Trophoblast cell (in vitro differentiated cells and primary cell): ENCODE data around the gene RBBP7.
A peak's percentile ranks its signal among the peaks of the same experiment; 100 is the strongest.

Source experiments
- DNase-seq, 2 donors: peaks; one replicate each; pipeline ENCODE4 v3.0.0-alpha.2; 2016
- H2AFZ ChIP-seq: 2 replicates; pipeline ENCODE4 v1.6.1; 2013; ENCODE audit warnings: low read length, moderate library complexity, mild to moderate bottlenecking; ENCODE audit not compliant: insufficient read depth, poor library complexity
- H2AK5ac ChIP-seq: 2 replicates; pipeline ENCODE4 v1.6.1; 2013; ENCODE audit warnings: mild to moderate bottlenecking, low read length
- H2BK120ac ChIP-seq: 2 replicates; pipeline ENCODE4 v1.6.1; 2013; ENCODE audit warnings: low read length, mild to moderate bottlenecking, moderate library complexity; ENCODE audit not compliant: insufficient read depth, poor library complexity
- H2BK12ac ChIP-seq: 2 replicates; pipeline ENCODE4 v1.6.1; 2013; ENCODE audit warnings: mild to moderate bottlenecking, low read length, moderate library complexity
- H2BK5ac ChIP-seq: 2 replicates; pipeline ENCODE4 v1.6.1; 2013; ENCODE audit warnings: low read length, low read depth, moderate library complexity, mild to moderate bottlenecking; ENCODE audit not compliant: poor library complexity
- H3K14ac ChIP-seq: 2 replicates; pipeline ENCODE4 v1.6.1; 2013; ENCODE audit warnings: mild to moderate bottlenecking, low read length
- H3K18ac ChIP-seq: 2 replicates; pipeline ENCODE4 v1.6.1; 2013; ENCODE audit warnings: mild to moderate bottlenecking, low read length
- H3K23ac ChIP-seq: 2 replicates; pipeline ENCODE4 v1.6.1; 2013; ENCODE audit warnings: low read length
- H3K27ac ChIP-seq: 2 replicates; pipeline ENCODE4 v1.5.1; 2013; ENCODE audit warnings: low read depth, mild to moderate bottlenecking, inconsistent platforms, low read length, moderate library complexity
- H3K27me3 ChIP-seq: 2 replicates; pipeline ENCODE4 v1.6.1; 2013; ENCODE audit warnings: inconsistent platforms, mild to moderate bottlenecking, low read length, moderate library complexity; ENCODE audit not compliant: insufficient read depth
- H3K36me3 ChIP-seq, 2 experiments: 1 replicate in 1 of 2; 2 replicates in 1 of 2; pipeline ENCODE4 v1.6.1; 2013; ENCODE audit warnings: low read length in 2 of 2, mild to moderate bottlenecking in 2 of 2, moderate library complexity in 1 of 2; ENCODE audit not compliant: insufficient read depth in 2 of 2, control insufficient read depth in 1 of 2
- H3K4ac ChIP-seq: 2 replicates; pipeline ENCODE4 v1.6.1; 2013; ENCODE audit warnings: low read depth, mild to moderate bottlenecking, low read length, moderate library complexity
- H3K4me1 ChIP-seq, 2 experiments: 1 replicate in 1 of 2; 2 replicates in 1 of 2; pipeline ENCODE4 v1.6.1; 2013; ENCODE audit warnings: low read length in 2 of 2, mild to moderate bottlenecking in 2 of 2, moderate library complexity in 1 of 2; ENCODE audit not compliant: insufficient read depth in 2 of 2, control insufficient read depth in 1 of 2
- H3K4me2 ChIP-seq: 2 replicates; pipeline ENCODE4 v1.6.1; 2013; ENCODE audit warnings: inconsistent platforms, mild to moderate bottlenecking, low read length, moderate library complexity
- H3K4me3 ChIP-seq: 2 replicates; pipeline ENCODE4 v1.5.1; 2013; ENCODE audit warnings: mild to moderate bottlenecking, low read depth, low read length, inconsistent platforms
- H3K79me1 ChIP-seq: one replicate; pipeline ENCODE4 v1.6.1; 2013; ENCODE audit warnings: low read length
- H3K79me2 ChIP-seq: 2 replicates; pipeline ENCODE4 v1.6.1; 2013; ENCODE audit warnings: low read length, mild to moderate bottlenecking; ENCODE audit not compliant: control insufficient read depth, insufficient read depth, poor library complexity
- H3K9ac ChIP-seq: 2 replicates; pipeline ENCODE4 v1.6.1; 2013; ENCODE audit warnings: mild to moderate bottlenecking, low read length
- H3K9me3 ChIP-seq: 2 replicates; pipeline ENCODE4 v1.6.1; 2013; ENCODE audit warnings: low read depth, mild to moderate bottlenecking, control low read depth, inconsistent platforms, low read length; ENCODE audit not compliant: insufficient read depth
- H4K12ac ChIP-seq: 2 replicates; pipeline ENCODE4 v1.6.1; 2013; ENCODE audit warnings: low read depth, mild to moderate bottlenecking, low read length, moderate library complexity
- H4K8ac ChIP-seq: 2 replicates; pipeline ENCODE4 v1.6.1; 2013; ENCODE audit warnings: low read depth, mild to moderate bottlenecking, low read length, moderate library complexity
- H4K91ac ChIP-seq: one replicate; pipeline ENCODE4 v1.6.1; 2013; ENCODE audit warnings: low read depth, mild to moderate bottlenecking, low read length, moderate library complexity
- WGBS: extraction: QIAGEN DNeasy Blood & Tissue Kit; methylation state at CpG from one replicate; pipeline ENCODE4 v1.1.7; 2013; ENCODE audit warnings: missing lambda C conversion rate; ENCODE audit not compliant: insufficient read length, insufficient coverage; ENCODE audit errors: extremely low coverage; 5-methylcytosine and 5-hydroxymethylcytosine counted together

RBBP7 gene

DNA sequence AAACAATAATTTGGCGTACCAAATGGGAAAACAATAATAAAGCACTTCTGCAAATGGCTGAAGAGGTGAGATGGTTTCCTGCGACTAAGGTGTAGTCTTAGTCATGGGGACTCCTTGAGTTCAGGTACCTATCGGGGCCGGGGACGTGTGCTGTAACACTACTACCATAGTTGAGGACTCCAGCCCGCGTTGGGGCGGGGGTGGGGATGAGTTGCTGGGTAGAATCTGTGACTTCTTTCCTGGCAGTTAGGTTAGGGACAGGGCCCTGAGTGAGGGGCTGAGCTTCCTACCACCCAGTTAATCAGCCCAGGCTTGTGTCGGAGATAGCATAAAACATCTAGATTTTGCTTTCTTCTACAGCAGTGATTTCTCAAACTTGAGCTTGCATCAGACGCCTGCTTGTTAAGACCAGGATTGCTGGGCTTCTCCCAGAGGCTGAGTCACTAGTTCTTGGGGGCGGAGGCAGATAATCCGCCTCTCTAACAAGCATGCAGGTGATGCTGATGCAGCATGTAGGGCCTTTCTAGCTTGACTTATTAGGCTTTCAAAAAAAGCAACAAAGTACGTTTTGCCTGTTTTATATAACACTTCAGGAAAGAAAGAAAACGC is 30.2 kb downstream of the RBBP7 start:
- no peak overlapping the region for H2AK5ac ChIP-seq
- no peak overlapping the region for H2BK120ac ChIP-seq
- no peak overlapping the region for H3K4me3 ChIP-seq
- H3K36me3 ChIP-seq, result peaks cover 13 to 15% of the 10 kb centered on the region in 2 experiments
- no peaks in the 10 kb centered on the region for H3K79me2 ChIP-seq
- no peak overlapping the region for H2AFZ ChIP-seq
- no peaks in the 10 kb centered on the region for H3K27me3 ChIP-seq
- no peaks in the 10 kb centered on the region for H3K9me3 ChIP-seq
- H4K91ac ChIP-seq, result no peak overlapping the region
- no peak overlapping the region for H2BK12ac ChIP-seq
- H3K14ac ChIP-seq, result no peak overlapping the region
- H4K12ac ChIP-seq, result no peak overlapping the region
- peaks cover 5 to 10% of the 10 kb centered on the region in 2 experiments for H3K4me1 ChIP-seq
- no peak overlapping the region for H2BK5ac ChIP-seq
- DNase-seq, result peak; percentile 47 to 66
- H3K79me1 ChIP-seq, result no peaks in the 10 kb centered on the region
- no peak overlapping the region for H4K8ac ChIP-seq
- no peak overlapping the region for H3K23ac ChIP-seq
- H3K9ac ChIP-seq, result no peak overlapping the region
- WGBS, result no CpG with 5 or more reads among the region's 14 CpGs
- no peak overlapping the region for H3K4ac ChIP-seq
- no peak overlapping the region for H3K18ac ChIP-seq
- no peak overlapping the region for H3K4me2 ChIP-seq
- no peak overlapping the region for H3K27ac ChIP-seq

DNA sequence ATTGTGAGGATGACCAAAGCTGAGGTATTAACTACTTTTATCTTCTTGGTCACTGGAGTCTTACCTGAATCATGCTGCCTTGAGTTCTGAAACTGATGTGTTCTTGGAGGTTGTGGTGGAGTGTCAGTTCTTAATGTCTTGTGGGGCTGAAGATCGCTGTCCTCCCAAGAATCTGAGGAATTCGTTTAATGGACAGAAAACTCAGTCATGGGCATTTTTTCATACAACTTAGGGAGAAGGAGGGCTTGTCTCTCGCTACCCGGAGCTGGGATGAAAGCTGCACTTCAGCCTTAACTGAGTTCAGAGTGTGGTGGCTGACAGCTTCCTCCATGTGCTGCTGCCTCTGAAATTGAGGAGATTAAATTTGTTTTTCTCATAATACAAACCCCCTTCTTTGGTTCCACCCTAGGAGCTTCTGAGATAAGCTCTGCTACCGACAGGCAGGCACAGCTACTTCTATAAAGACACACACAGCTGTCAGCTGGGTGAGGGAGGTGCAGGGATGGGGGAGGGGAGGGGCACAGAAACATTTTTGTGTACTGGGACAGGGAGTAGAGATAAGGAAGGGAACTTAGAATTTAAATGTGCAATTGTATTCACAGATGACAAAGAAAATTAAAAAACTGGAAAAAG is 30.8 kb downstream of the RBBP7 start:
- no peak overlapping the region for H2BK5ac ChIP-seq
- no peak overlapping the region for H4K12ac ChIP-seq
- no peak overlapping the region for H4K91ac ChIP-seq
- H3K4me2 ChIP-seq, result no peak overlapping the region
- H3K9me3 ChIP-seq, result no peaks in the 10 kb centered on the region
- no peak for DNase-seq
- no peak overlapping the region for H2BK120ac ChIP-seq
- WGBS, result no CpG with 5 or more reads among the region's 5 CpGs
- no peak overlapping the region for H2AK5ac ChIP-seq
- H3K4me1 ChIP-seq, result peaks cover 5 to 10% of the 10 kb centered on the region in 2 experiments
- H3K23ac ChIP-seq, result no peak overlapping the region
- H3K36me3 ChIP-seq, result peaks cover 13 to 15% of the 10 kb centered on the region in 2 experiments
- H3K27ac ChIP-seq, result no peak overlapping the region
- H3K18ac ChIP-seq, result no peak overlapping the region
- no peaks in the 10 kb centered on the region for H3K27me3 ChIP-seq
- no peak overlapping the region for H3K4me3 ChIP-seq
- H3K9ac ChIP-seq, result no peak overlapping the region
- H3K4ac ChIP-seq, result no peak overlapping the region
- H2BK12ac ChIP-seq, result no peak overlapping the region
- no peak overlapping the region for H4K8ac ChIP-seq
- no peak overlapping the region for H3K14ac ChIP-seq
- no peaks in the 10 kb centered on the region for H3K79me2 ChIP-seq
- H3K79me1 ChIP-seq, result no peaks in the 10 kb centered on the region
- H2AFZ ChIP-seq, result no peak overlapping the region

DNA sequence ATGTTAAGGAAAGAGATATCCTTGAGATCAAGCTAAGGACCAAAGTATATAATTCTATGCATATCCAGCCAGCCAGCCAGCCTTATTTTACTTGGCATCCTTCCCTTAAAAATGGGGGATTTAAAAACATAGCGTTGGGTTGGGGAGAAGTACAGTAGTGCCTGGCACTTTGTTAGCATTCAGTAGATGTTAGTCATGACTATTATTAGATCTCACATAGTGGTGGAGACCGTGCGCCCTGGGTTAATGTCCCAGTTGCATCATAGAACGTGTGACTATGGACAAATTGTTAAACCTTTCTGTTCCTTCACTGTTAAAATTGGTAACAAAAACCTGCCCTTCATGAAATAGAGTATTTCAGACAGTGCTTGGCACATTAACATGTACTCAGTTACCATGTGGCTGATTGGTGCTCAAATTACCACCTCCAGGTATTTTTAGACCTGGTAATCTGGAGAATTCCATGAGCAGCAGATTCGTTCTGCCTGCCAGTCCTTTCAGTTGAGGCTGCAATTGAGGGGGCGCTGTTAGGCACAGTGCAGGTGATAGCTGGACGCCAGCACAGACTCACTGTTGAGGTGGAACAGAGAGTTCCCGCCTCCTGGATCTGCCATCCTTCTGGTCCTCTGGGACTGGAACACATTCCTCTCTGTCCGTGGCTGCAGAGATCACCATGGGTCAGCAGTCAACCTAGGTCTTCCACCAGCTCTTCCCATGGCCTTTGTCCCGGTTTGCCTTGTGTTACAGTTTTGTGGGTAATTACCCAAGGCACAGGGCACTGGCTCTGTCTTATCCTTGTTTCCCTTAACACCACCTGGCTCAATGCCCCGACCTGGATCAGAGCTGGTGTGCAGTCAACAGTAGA is 31.7 kb downstream of the RBBP7 start:
- Histone ChIP-seq H2AK5ac (no peak overlapping the region), H3K4me3 (no peak overlapping the region)

DNA sequence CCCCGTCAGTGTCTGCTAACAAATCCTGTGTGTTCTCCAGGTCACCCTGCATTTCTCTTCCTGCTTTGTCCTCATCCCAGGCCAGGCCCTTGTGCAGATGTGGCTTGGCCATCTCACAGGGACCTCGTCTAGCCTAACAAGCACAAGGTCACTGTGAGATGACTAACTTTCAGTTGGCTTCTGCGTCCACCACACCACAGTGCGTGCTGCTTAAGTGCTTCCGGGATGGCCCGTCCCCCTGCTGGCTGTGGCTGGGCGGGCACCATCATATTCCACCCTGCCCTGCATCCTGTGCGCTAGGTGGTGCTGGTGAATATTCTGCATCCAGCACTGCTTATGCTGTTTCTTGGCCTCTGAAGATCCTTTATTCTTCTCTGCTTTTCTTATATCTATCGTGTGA is 33.8 kb downstream of the RBBP7 start:
- Histone ChIP-seq H2BK120ac (no peak overlapping the region), H3K36me3 (peaks cover 13 to 17% of the 10 kb centered on the region in 2 experiments), H3K27ac (no peak overlapping the region), H3K4me3 (no peak overlapping the region), H3K4ac (no peak overlapping the region), H4K12ac (no peak overlapping the region), H3K14ac (no peak overlapping the region), H4K91ac (no peak overlapping the region), H3K9me3 (no peaks in the 10 kb centered on the region), H2BK12ac (no peak overlapping the region), H3K4me1 (peaks cover 8 to 17% of the 10 kb centered on the region in 2 experiments), H2BK5ac (no peak overlapping the region), H3K9ac (no peak overlapping the region), H3K79me2 (no peaks in the 10 kb centered on the region), H2AFZ (no peak overlapping the region), H3K27me3 (no peaks in the 10 kb centered on the region), H3K23ac (no peak overlapping the region), H2AK5ac (no peak overlapping the region), H3K79me1 (no peaks in the 10 kb centered on the region), H3K18ac (no peak overlapping the region), H4K8ac (no peak overlapping the region), H3K4me2 (no peak overlapping the region)
- no CpG with 5 or more reads among the region's 9 CpGs for WGBS
- peak; percentile 29 to 67 for DNase-seq

More for the DNA sequence above, 31.7 kb downstream of the RBBP7 start:
- Histone ChIP-seq H2BK120ac (no peak overlapping the region), H3K36me3 (peaks cover 13 to 15% of the 10 kb centered on the region in 2 experiments), H3K27me3 (no peaks in the 10 kb centered on the region), H3K9ac (no peak overlapping the region), H3K4ac (no peak overlapping the region), H4K12ac (no peak overlapping the region), H3K27ac (no peak overlapping the region), H3K4me1 (peaks cover 5 to 10% of the 10 kb centered on the region in 2 experiments), H3K18ac (no peak overlapping the region), H3K79me2 (no peaks in the 10 kb centered on the region), H2BK12ac (no peak overlapping the region), H4K8ac (no peak overlapping the region), H2AFZ (no peak overlapping the region), H3K23ac (no peak overlapping the region), H2BK5ac (no peak overlapping the region), H3K79me1 (no peaks in the 10 kb centered on the region), H3K14ac (no peak overlapping the region), H3K4me2 (no peak overlapping the region), H3K9me3 (no peaks in the 10 kb centered on the region), H4K91ac (no peak overlapping the region)
- no CpG with 5 or more reads among the region's 11 CpGs for WGBS
- no peak for DNase-seq
